ENCODE results near the gene RAPGEF2. TPM values are rescaled to one million over a fixed set of nuclear protein-coding genes. Genes with fewer than 3 reads are reported as not detected.

RAPGEF2 gene
- total RNA-seq, 1 donor from 2014 or later, result 40.6 TPM

- Mint-ChIP-seq H3K9me3 (no peaks in the 10 kb centered on the region), H3K4me3 (no peak overlapping the region), H3K27me3 (no peaks in the 10 kb centered on the region), H3K27ac (no peak overlapping the region), H3K4me1 (ENCODE audit: unreplicated experiment) (peaks cover 15% of the 10 kb centered on the region), H3K36me3 (peaks cover 9% of the 10 kb centered on the region)
- no peak for DNase-seq (ENCODE audit: extremely low spot score, unreplicated experiment)
- no peak for TF ChIP-seq CTCF (conservative IDR thresholded peaks at IDR 0.05)
Observed at GRCh38 chr4:159282944-159283343, 180.1 kb downstream of the RAPGEF2 start.

- peaks cover 20% of the 10 kb centered on the region for H3K4me1 Mint-ChIP-seq (ENCODE audit: unreplicated experiment)
- no peak overlapping the region for H3K4me3 Mint-ChIP-seq
- DNase-seq (ENCODE audit: extremely low spot score, unreplicated experiment), result no peak
- peaks cover 9% of the 10 kb centered on the region for H3K36me3 Mint-ChIP-seq
- H3K27ac Mint-ChIP-seq, result no peak overlapping the region
- TF ChIP-seq CTCF (conservative IDR thresholded peaks at IDR 0.05), result no peak
- no peaks in the 10 kb centered on the region for H3K9me3 Mint-ChIP-seq
- no peaks in the 10 kb centered on the region for H3K27me3 Mint-ChIP-seq
Observed at GRCh38 chr4:159283696-159284095, 180.8 kb downstream of the RAPGEF2 start.

- DNase-seq (ENCODE audit: extremely low spot score, unreplicated experiment), result no peak
- Mint-ChIP-seq H3K4me3 (no peak overlapping the region), H3K27me3 (no peaks in the 10 kb centered on the region), H3K27ac (no peak overlapping the region), H3K4me1 (ENCODE audit: unreplicated experiment) (peaks cover 21% of the 10 kb centered on the region), H3K9me3 (no peaks in the 10 kb centered on the region), H3K36me3 (peaks cover 9% of the 10 kb centered on the region)
- TF ChIP-seq CTCF (conservative IDR thresholded peaks at IDR 0.05), result no peak
Observed at GRCh38 chr4:159284113-159284512, 181.2 kb downstream of the RAPGEF2 start.

- Mint-ChIP-seq H3K9me3 (no peaks in the 10 kb centered on the region), H3K4me3 (no peak overlapping the region), H3K27ac (no peak overlapping the region), H3K4me1 (ENCODE audit: unreplicated experiment) (peaks cover 21% of the 10 kb centered on the region), H3K27me3 (no peaks in the 10 kb centered on the region), H3K36me3 (peaks cover 9% of the 10 kb centered on the region)
- no peak for TF ChIP-seq CTCF (conservative IDR thresholded peaks at IDR 0.05)
- DNase-seq (ENCODE audit: extremely low spot score, unreplicated experiment), result no peak
Observed at GRCh38 chr4:159284733-159285132, 181.9 kb downstream of the RAPGEF2 start.

- Mint-ChIP-seq H3K27me3 (no peaks in the 10 kb centered on the region), H3K9me3 (peaks cover 4% of the 10 kb centered on the region), H3K36me3 (peaks cover 10% of the 10 kb centered on the region), H3K4me3 (no peak overlapping the region), H3K27ac (no peak overlapping the region), H3K4me1 (ENCODE audit: unreplicated experiment) (peaks cover 16% of the 10 kb centered on the region)
- TF ChIP-seq CTCF (conservative IDR thresholded peaks at IDR 0.05), result no peak
- DNase-seq (ENCODE audit: extremely low spot score, unreplicated experiment), result no peak
Observed at GRCh38 chr4:159287767-159288166, 184.9 kb downstream of the RAPGEF2 start.

- TF ChIP-seq CTCF (conservative IDR thresholded peaks at IDR 0.05), result no peak
- Mint-ChIP-seq H3K9me3 (peaks cover 4% of the 10 kb centered on the region), H3K27ac (no peak overlapping the region), H3K4me3 (no peak overlapping the region), H3K4me1 (ENCODE audit: unreplicated experiment) (peaks cover 10% of the 10 kb centered on the region), H3K36me3 (peaks cover 10% of the 10 kb centered on the region), H3K27me3 (no peaks in the 10 kb centered on the region)
- no peak for DNase-seq (ENCODE audit: extremely low spot score, unreplicated experiment)
Observed at GRCh38 chr4:159289682-159290081, 186.8 kb downstream of the RAPGEF2 start.

Measured in type B pancreatic cell (in vitro differentiated cells).